HG02981 (cell line): ENCODE measurements around the gene TMCC3.
A peak's percentile ranks its signal among the peaks of the same experiment; 100 is the strongest.
"Not testable (repeated sequence)": the region's sequence is repeated elsewhere in the genome, so short reads cannot be mapped to it uniquely, and the experiment has no call there.

Experiments
- ATAC-seq: cut with Tn5 transposase; IDR thresholded peaks from one replicate; pipeline ENCODE4 v1.9.1; 2021; ENCODE audit warnings: mild to moderate bottlenecking, moderate library complexity; ENCODE audit not compliant: unreplicated experiment

The TMCC3 gene

DNA sequence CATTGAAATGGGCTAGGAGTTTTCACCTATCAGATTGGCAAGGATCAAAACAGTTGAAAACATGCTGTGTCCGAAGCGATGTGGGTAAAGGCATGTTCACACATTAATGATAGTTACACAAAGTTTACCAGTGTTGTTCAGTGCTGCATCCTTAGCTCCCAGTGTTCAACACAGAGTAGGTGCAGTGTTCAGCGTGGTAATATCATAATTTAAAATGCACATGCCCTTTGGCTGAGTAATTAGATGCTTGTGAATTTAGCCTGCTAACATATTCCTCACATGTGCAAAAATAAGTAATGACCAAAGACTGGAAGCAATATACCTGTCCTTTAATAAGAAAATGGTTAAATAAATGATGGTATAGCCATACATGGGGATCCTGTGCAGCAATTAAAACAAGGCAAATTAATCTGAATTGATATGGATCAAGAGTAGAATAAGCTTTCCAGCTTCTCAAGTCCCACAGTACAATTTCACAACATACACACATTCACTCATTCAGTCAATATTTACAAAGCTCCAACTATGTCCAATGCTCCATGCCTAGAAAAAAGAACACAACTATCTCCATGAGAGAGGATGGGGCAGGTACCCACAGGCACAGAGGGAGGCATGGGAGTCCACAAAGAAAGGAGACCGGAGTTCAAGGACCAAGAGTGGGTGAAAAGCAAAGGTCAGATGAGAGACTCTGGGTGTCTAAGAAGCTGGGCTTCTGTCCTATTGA lies 12.8 kb downstream of the TMCC3 start:
- ATAC-seq, result no peak

DNA sequence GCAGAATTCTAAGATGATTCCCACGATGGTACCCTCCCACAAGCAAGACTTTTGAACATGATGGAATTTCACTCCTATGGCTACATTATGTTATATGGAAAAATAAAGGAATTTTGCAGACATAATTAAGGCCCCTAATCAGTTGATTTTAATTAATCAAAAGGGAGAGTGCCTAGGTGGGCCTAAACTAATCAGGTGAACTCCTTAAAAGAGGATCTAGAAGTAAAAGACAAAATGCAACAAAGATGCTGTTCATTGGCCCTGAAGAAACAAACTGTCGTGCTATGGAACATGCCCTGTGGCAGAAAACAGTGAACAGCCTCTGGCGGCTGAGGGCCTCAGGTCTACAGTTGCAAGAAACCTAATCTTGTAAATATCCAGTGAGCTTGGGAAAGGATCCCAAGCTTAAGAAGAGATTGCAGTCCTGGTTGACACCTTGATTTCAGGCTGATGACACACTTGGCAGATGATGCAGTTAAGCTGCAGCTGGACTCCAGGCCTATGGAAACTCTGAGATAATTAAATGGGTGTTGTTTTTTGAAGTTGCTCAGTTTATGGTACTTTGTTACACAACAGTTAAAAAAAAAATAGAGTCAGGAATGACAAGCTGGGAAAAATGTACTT lies 13.8 kb downstream of the TMCC3 start:
- ATAC-seq, result no peak

DNA sequence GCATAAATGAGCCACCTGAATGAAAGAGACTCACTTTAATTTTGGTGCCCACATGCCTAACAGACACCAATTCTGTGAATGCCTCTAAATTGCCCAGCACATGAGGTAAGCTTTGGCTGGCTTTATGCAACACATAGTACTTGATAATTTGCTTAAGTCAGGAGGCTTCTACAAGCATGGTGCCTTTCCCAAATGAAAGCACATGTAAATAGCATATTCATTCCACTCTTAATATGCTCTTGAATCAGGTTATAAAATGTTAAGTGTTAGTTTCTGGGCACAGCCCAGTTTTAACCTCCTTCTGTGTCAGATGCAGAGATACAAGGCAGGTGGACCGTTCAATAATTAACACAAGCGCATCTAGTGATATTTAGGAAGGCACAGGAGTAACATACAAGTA lies 15.6 kb downstream of the TMCC3 start:
- no peak for ATAC-seq

DNA sequence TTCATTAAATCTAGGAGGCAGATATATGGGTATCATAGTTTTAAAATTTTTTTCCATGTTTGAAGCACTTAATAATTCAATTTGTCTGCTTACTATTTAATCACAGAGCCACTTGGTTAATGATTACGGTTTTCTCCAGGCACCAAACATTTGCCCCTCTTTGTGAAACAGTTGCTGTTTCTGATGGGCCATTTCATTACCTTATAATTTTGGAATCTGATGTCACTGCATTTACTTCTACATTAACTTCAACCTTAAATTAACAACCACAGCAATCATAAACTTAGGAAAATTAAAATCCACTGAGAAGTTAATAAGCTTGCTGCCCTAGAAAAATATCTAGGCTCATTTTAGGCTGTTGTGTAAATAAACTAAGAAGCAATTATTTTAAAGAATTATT lies 17.0 kb downstream of the TMCC3 start:
- ATAC-seq, result no peak

DNA sequence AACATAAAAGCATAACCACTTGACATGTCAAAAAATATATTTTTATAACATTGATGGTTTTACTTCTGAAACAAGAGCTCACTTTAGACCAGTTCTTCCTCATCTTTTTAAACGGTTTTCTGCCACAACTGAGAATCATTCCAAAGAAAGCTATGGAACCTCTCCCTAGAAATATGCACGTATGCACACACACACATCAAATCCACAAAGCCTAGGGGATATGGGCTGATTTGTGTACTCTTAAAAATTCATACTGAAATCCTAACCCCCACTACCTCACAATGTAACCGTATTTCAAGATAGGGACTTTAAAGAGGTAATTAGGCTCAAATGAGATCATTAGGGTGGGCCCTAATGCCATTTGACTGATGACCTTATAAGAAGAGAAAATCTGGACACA lies 19.3 kb downstream of the TMCC3 start:
- no peak for ATAC-seq

DNA sequence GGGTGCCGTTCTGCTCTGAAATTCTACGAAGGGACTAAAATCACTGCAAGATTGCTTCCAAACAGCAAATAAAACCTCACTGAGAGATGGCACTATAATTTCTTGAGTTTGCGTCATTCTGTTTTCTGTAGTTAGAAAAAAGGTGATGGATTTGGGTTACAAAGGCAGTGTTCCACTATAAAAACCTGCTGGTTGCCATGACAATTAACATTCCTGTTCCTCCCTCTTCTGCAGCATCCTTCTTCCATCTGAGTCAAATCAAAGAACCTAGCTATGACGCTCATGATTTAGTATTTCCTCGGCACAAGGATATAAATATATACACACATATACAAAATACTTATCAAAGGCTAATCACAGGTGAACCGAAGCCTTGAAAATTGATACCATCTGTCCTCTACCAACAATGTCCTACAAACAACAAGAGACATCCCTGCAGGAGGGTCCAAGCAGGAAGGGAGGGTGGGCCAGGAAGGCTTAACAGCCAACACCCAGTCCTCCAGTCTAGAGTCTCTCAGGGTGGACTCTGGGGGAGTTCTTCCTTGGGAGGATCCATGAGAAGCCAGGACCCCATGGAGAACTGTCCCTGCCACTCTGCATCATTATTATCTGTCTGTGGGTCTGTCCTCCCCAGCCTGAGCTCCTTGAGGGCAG lies 21.4 kb downstream of the TMCC3 start:
- ATAC-seq, result no peak

DNA sequence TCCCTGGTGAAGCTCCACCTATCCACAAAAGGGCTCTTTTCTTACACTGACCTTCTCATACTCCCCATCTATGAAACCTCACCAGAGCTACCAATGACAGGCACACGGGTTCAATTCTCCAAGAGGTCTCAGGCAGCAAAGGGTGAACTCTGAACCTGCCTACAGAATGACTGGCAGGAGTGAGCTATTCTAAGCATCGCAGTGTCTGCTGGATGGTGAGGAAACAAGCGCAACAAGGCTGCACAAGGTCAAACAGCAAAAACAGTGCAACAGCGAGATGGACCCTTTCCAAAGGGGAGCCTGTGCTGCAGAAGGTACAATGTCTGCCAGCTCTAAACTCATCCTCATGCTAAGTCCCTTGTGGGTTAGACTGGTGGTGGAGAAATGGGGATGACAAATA lies 22.0 kb downstream of the TMCC3 start:
- no peak for ATAC-seq

DNA sequence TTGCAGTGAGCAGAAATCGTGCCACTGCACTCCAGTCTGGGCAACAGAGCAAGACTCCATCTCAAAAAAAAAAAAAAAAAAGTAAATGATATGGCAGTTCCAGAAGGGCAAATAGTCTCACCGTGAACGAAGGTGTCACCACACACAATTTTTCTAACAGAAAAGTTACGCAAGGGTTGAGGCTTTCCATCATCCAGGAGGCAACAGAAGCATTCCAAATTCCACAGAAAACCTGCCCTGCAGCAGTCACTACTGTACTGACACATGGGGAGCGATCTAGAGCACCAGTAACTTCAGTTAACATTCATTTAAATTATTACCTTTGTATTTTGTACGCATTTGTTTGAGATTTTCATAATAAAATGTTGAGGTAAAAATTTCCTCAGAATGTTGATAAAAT lies 24.8 kb downstream of the TMCC3 start:
- no peak for ATAC-seq

DNA sequence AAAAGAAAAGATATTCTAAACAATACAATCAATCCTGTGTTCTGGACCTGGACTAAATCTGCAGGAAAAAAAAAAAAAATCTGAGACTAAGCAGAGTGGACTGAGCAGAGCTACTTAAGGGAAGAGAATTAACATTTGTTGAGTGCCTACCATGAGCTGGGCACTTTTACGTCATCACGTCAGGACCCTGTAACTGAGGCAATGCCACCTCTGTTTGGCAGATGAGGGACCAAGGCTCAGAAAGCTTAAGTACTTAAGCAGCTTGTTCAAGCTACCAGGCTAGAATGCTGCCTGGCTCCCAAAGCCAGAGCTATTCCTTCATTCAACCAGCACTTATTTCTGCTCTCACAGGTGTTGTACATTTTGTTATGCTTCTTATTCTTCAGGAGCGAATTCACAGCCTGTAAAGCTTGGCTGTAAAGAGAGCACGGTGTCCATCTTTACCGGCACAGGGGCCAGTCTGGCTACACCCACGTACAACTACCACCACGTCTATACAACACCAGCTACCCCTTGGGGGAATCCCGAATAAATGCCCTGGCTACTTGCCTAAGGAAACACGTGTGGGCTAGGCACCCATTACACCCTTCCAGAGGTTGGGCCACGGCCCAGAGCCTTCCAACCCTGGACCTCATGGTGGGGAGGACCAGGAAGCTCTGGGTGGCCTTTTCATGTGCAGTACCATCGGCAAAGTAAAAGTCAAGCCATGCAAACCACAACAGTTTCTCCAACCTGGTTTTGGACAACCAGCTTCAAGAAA lies 27.0 kb downstream of the TMCC3 start:
- no peak for ATAC-seq

DNA sequence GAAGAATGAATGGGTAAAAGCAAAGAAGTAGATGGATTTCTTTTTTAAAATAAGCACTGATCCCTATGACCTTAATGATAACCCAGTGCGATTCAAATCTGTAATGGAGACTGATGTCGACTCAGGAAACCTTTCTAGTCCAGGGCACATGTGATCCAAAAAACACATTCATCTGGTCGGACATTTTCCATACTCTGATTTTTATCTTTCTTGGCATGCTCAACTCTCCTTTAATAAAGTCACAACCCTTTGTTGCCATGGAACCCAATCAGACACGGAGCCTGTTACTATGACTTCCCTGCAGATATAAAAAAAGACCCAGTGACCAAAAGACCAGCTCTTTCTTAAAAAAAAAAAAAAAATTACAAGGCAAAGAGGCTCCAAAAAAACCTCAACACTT lies 27.9 kb downstream of the TMCC3 start:
- no peak for ATAC-seq

DNA sequence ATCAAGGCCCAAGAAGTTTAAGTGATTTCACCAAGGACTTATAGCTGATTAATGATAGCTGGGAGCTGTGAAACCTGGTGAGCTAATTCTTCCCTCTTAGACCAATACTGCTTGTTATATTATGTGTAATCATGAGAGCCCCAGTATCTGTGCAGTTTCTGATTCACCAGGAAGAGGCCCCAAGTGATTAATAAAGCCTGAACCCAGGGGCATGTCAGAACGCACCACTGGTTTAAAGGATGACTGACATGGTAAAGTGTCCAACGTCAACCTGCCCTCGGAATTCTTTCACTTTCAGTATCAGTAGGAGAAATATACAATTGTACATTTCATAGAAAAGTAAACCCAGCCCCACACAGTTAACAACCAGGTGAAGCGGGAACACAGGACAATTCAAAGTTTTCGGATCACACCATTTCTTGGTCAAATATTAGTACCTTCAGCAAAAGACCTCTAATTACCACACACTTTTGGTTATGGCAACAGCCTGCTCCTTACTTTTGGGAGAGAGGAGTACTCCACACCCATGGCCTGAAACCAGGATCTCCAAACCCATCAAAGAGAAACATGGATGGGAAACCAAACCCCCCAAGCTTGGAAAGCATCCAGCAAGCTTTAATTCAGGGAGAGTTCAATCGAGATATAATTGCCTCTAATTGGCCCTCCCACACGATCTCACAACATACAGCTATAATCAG lies 28.5 kb downstream of the TMCC3 start:
- ATAC-seq, result peak; percentile 92

DNA sequence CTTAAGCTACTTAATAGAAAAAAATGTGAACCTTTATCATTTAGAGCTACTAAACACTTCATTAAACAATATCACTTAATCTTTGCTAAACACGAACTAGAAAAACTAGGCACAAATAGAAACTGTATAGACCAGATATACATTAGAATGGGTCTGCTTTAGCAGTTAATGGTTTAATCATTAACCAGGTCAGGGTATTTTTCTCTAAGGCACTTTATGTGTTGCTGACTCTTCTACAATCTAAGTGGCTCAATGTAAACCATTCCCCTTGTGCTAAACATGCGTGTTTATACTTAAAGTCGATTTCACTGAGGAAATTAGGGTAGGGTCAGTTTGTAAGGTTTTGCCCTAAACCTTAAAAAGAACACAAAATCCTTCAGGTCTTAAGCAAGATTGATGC lies 29.7 kb downstream of the TMCC3 start:
- no peak for ATAC-seq

DNA sequence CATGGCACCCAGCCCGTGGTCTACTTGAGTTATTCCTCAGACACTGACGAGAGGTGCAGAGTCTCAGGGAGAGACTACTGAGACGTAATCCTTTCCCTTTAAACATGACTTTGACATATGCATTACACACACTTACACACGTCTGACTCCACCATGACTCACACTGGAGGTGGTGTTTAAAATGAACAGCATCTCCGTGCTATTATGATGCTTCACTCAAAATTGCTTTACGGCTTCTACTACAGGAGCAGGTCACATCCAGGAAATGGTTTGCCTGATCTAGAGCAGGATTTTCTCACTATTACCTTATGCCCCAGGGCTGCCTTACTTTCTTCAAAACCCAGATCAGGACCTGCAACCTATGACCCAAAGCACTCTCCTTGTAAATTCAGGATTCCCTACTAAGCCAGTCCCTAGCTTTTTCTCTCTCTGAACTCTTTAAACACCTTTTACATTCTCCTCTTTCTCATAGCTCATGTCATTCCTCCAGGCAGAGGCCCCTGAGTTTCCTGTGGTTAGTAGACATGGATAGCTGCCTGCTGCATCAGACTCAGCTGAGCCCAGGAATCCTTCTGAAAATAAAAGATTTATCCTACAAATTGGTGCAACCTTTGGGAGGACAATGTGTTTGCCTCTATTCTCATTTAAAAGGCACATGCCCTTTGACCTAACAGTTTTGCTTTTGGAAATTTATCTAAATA lies 31.2 kb downstream of the TMCC3 start:
- ATAC-seq, result no peak

DNA sequence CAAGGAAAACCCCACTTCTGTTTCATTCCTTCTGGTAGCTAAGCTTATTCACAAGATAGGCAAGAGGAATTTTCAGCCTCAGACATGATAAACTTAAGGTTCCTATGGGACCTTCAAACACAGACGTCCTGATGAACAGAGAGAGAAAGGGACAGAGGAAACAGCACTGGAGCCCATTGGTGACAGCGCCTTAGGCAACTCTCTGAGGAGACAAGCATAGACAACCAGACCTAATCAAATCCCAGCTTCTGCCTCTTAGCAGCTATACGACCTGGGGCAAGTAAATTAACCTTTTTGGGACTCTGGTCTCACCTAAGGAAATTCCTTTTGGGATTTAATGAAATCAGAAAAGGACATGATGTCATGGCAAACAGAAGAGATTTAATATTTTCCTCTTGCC lies 33.3 kb downstream of the TMCC3 start:
- ATAC-seq, result no peak

DNA sequence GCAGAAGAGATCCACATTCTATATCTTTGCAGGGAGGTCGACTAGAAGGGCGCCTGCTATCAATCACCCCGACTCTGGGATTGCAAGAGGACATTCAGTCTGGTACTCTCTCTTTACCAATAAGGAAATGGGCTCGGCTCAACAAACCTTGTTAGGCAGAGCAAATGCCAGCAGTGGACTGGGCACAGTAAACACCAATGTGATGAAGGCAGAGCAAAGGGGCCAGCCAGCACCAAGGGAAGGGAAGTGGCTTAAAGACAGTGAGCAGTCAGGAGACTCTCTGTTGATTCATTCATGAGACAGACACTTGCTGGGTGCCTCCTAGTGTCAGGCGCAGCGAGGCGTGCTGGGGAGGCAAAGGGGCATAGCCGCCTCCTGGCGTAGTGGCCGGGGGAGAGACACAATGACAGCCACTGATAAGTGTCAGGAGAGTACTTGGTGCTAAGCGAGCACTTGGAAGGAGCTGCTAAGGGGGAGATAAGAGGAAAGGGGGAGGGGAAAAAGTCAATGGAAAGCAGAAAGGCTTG lies 34.1 kb downstream of the TMCC3 start:
- no peak for ATAC-seq

DNA sequence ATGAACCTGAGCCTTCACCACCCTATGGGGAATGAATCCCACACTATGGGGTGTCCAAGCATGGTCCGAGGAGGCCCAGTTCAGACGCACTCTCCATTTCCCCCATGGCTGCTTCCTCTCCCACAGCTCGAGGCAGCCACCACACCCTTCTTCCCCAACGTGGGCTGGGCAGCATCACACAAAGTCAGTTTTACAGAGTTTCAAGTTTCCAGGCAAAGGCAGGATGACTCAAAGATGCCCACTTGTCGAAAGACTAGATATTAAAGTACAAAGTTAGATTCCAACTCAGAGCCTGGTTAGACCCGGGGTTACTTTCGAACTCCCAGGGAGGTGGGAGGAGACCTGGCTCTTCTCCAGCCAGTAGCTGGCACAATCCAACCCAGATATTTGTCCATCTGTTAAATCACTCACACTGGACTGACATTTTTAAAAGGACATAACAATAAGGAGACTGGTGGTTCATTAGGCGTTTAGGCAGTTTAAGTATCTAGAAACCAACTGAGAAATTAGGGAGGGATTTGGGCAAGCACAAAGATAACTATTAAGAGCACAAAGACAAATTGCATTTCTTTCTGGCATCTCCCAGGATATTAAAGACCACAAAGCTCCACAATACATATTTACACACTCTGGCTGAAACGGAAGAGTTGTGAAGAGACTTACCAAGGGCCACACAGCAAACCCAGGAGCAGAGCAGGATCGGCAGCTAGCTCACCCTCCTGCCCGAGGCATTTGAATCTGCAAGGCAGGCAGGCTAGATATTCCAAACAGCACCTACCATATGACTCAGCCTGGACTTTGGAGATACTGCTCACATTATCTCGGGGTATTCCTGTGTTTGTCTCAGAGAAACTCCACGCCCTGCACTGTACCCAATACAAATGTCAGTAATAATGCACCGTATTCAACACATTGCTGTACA lies 34.8 kb downstream of the TMCC3 start:
- no peak for ATAC-seq

DNA sequence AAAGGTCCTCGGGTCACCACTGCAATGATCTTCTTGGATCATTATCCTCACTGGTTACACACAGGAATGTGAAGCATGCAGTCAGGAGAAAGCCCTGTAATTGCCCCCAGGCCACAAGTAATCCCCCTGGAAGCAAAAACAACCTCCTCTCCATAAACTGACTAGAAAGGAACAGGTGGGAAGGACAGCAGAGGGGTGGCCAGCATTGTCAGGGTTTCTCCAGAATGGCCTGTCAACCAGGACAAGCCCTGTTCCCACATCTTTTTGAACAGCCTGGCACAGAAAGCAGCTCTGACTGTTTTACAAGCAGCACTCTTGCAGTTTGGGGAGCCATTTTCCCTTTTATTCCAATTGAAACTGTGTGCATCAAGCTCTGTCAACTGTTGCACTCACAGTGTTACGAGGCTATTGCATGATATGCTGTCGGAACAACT lies 36.1 kb downstream of the TMCC3 start:
- no peak for ATAC-seq

DNA sequence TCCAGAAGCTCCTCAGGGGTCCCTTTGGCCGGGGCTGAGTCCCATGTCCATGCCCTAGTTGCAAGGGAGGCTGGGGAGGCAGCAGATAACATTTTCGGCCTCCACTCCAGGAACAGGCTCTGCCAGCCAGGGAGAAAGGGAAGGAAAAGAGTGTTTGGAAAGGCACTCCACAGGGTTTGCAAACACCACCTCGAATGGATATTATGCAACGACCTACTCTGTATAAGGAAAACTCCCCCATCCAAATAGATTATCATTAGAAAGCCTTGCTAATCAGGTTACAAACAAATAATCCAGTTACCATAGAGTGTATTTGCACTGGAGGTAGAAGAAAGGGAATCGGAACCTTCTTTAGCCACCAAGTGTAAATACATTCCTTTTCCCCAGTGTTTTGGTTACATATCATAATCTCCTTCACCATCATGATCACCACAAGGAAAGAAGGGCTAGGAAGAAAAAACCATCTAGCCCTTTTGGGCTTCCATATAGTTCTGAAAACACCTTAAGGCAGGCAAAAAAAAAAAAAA lies 40.4 kb downstream of the TMCC3 start:
- no peak for ATAC-seq

DNA sequence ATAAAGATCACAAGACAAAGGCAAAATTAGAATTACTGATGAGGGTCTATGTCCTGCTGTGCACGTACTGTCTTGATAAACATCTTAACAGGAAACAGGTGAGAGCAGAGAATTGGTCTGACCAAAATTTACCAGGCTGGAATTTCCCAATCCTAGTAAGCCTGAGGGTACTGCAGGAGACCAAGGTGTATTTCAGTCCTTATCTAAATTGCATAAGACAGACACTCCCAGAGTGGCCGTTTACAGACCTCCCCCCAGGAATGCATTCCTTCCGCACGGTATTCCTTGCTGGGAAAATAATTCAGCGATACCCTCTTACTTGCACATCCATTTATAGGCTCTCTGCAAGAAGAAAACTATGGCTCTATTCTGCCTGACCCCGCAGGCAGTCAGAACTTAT lies 43.5 kb downstream of the TMCC3 start:
- not testable (repeated sequence) for ATAC-seq
